IgD-negative memory B cell (primary cell): ENCODE results near the gene NOC4L. TPM values are rescaled to one million over a fixed set of nuclear protein-coding genes. Genes with fewer than 3 reads are reported as not detected.

Source experiments
- polyA plus RNA-seq: library from polyadenylated mRNA; unstranded; fragments of 300-500 nt; fragmentation: Illumina TruSeq; gene quantifications from one replicate; pipeline ENCODE4 v1.2.3, GENCODE V29; 2021

Gene NOC4L
- polyA plus RNA-seq, 1 donor from 2014 or later, result 31.2 TPM

Other genes with a start within 250 kb of the NOC4L start
- gene ULK1, start 249.8 kb upstream of the NOC4L start, polyA plus RNA-seq, result 1.6 TPM
- 45.5 TPM for gene PUS1, start 215.2 kb upstream of the NOC4L start, polyA plus RNA-seq
- 11.1 TPM for gene EP400, start 194.5 kb upstream of the NOC4L start, polyA plus RNA-seq
- 8.9 TPM for gene DDX51, start 138 bp upstream of the NOC4L start, polyA plus RNA-seq
- 1.5 TPM for gene GALNT9, start 185.1 kb downstream of the NOC4L start, polyA plus RNA-seq